Measurements from ENCODE around the gene SMARCA2. TPM values are rescaled to one million over a fixed set of nuclear protein-coding genes. Genes with fewer than 3 reads are reported as not detected.

The SMARCA2 gene
- total and polyA plus RNA-seq, 9 of the 15 experiments (the other 6 are each of a cell fraction or from before 2014, with no cell fraction given) = 8.0 to 34.8 (median 25.5) TPM

DNA sequence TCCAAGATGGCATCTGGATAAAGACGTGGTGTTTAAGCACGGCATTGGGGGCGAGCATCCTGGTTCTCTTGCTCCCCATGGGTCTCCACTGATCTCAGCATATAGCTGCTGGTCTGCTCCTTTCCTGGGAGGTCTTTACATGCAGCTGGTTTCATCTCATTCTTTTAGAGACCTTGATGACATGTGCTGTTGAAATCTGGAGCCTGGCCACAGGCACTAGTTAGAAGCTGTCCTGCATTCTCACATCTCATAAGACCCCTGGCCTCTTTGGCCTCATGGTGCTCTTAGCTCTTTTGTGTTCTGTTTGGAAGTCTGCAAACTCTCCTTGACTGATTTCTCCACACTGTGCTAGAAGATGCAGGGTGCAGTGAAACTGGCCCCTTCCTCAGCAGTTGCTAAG lies 113.0 kb downstream of the SMARCA2 start:
- Histone ChIP-seq H4K20me1 (replicated peaks; ENCODE audit: control insufficient read depth, insufficient read depth, low read length) (no peaks in the 10 kb centered on the region), H3K36me3 (ENCODE audit: control insufficient read depth, insufficient read depth, low read length) (peaks cover 13% of the 10 kb centered on the region; the same call in 1 of the 3 replicates), H2AFZ (ENCODE audit: low read depth, low read length) (no peak overlapping the region), H3K9me1 (ENCODE audit: control insufficient read depth, insufficient read depth, low read length) (no peaks in the 10 kb centered on the region), H3K27me3 (ENCODE audit: control insufficient read depth in 2 of 2, insufficient read depth in 2 of 2, low read length in 2 of 2) (no peaks in the 10 kb centered on the region), H3K9ac (ENCODE audit: insufficient read depth in 1 of 2, low read depth in 2 of 2, low read length in 2 of 2) (no peak overlapping the region), H3K4me1 (replicated peaks in 1 of 2; ENCODE audit: control insufficient read depth in 2 of 2, insufficient read depth in 2 of 2, low read length in 2 of 2) (no peaks in the 10 kb centered on the region), H3K4me2 (ENCODE audit: insufficient read depth, low read length) (no peak overlapping the region), H3K79me2 (ENCODE audit: control insufficient read depth, insufficient read depth, low read length) (no peaks in the 10 kb centered on the region), H3K4me3 (no peak overlapping the region), H3K27ac (ENCODE audit: extremely low read depth, low read depth, low read length) (no peak overlapping the region), H3K9me3 (replicated peaks; ENCODE audit: control insufficient read depth, insufficient read depth, low read depth, low read length) (no peaks in the 10 kb centered on the region)
- in situ Hi-C loops (cut with MboI) (loop anchor here (10.0 kb wide), 1 partner anchor 403 kb away; no protein-coding TSS in a partner anchor), intact Hi-C loops (cut with micrococcal nuclease) (no loop called here)
- FAIRE-seq = no peak
- WGBS (ENCODE audit: insufficient coverage, low coverage, missing lambda C conversion rate) = 69% methylated on average over 2 of the region's 3 CpGs
- TF ChIP-seq, protein P1, sequence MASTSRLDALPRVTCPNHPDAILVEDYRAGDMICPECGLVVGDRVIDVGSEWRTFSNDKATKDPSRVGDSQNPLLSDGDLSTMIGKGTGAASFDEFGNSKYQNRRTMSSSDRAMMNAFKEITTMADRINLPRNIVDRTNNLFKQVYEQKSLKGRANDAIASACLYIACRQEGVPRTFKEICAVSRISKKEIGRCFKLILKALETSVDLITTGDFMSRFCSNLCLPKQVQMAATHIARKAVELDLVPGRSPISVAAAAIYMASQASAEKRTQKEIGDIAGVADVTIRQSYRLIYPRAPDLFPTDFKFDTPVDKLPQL (IDR thresholded peaks at IDR 0.05; ENCODE audit: extremely low read depth, insufficient read length) = no peak
- TF ChIP-seq, protein P2, sequence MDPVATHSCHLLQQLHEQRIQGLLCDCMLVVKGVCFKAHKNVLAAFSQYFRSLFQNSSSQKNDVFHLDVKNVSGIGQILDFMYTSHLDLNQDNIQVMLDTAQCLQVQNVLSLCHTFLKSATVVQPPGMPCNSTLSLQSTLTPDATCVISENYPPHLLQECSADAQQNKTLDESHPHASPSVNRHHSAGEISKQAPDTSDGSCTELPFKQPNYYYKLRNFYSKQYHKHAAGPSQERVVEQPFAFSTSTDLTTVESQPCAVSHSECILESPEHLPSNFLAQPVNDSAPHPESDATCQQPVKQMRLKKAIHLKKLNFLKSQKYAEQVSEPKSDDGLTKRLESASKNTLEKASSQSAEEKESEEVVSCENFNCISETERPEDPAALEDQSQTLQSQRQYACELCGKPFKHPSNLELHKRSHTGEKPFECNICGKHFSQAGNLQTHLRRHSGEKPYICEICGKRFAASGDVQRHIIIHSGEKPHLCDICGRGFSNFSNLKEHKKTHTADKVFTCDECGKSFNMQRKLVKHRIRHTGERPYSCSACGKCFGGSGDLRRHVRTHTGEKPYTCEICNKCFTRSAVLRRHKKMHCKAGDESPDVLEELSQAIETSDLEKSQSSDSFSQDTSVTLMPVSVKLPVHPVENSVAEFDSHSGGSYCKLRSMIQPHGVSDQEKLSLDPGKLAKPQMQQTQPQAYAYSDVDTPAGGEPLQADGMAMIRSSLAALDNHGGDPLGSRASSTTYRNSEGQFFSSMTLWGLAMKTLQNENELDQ (CRISPR knock-in tag; IDR thresholded peaks at IDR 0.05; ENCODE audit: borderline replicate concordance) = no peak
- TF ChIP-seq, protein P3, sequence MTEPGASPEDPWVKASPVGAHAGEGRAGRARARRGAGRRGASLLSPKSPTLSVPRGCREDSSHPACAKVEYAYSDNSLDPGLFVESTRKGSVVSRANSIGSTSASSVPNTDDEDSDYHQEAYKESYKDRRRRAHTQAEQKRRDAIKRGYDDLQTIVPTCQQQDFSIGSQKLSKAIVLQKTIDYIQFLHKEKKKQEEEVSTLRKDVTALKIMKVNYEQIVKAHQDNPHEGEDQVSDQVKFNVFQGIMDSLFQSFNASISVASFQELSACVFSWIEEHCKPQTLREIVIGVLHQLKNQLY (CRISPR knock-in tag; conservative IDR thresholded peaks at IDR 0.05) = no peak
- TF ChIP-seq YY1 (IDR thresholded peaks at IDR 0.05; ENCODE audit: borderline replicate concordance in 1 of 3, control insufficient read depth in 1 of 3, extremely low read depth in 1 of 3, insufficient read depth in 3 of 3, insufficient read length in 1 of 3, insufficient replicate concordance in 2 of 3, low read depth in 1 of 3, low read length in 2 of 3) (no peak), SIRT6 (IDR thresholded peaks at IDR 0.05; ENCODE audit: low read depth, low read length) (no peak), SAFB (IDR thresholded peaks at IDR 0.05; ENCODE audit: borderline replicate concordance, low read depth, low read length) (no peak), MTA1 (IDR thresholded peaks at IDR 0.05; ENCODE audit: borderline replicate concordance) (no peak), PYGO2 (tag; IDR thresholded peaks at IDR 0.05) (no peak), BMI1 (IDR thresholded peaks at IDR 0.05; ENCODE audit: low read length) (no peak), GTF2A2 (tag; IDR thresholded peaks at IDR 0.05) (no peak), WHSC1 (IDR thresholded peaks at IDR 0.05; ENCODE audit: low read length) (no peak)
- TF ChIP-seq, protein P4, sequence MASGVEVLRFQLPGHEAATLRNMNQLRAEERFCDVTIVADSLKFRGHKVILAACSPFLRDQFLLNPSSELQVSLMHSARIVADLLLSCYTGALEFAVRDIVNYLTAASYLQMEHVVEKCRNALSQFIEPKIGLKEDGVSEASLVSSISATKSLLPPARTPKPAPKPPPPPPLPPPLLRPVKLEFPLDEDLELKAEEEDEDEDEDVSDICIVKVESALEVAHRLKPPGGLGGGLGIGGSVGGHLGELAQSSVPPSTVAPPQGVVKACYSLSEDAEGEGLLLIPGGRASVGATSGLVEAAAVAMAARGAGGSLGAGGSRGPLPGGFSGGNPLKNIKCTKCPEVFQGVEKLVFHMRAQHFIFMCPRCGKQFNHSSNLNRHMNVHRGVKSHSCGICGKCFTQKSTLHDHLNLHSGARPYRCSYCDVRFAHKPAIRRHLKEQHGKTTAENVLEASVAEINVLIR (CRISPR knock-in tag; IDR thresholded peaks at IDR 0.05) = no peak
- no peak for ATAC-seq
- ChIA-PET CTCF (ENCODE audit: low intra/inter-chr PET ratio) (no interaction called here), POLR2A (interaction anchor here (0.5 to 1.3 kb wide), 2 partner anchors 9 to 632 kb away, joined by 3 read pairs; no protein-coding TSS in a partner anchor)
- BruUV-seq (replicated peaks) = no TSS peak
- no peak for DNase-seq (ENCODE audit: extremely low read depth in 1 of 4, low spot score in 3 of 4)

Data from K562 (cell line).